GM19455 (cell line): ENCODE results near the gene FBXO41.

Experiments used
- ATAC-seq: cut with Tn5 transposase; IDR thresholded peaks from one replicate; pipeline ENCODE4 v1.9.1; 2021; ENCODE audit not compliant: unreplicated experiment

Gene FBXO41

GRCh38 chr2:73284296-73285158 is at the start of gene FBXO41:
TSS of gene FBXO41 (minus strand) at chr2:73284478. CDS start at chr2:73269630, 14,848 bp downstream.
- peak; percentile 81 for ATAC-seq

- ATAC-seq: no peak
Measured at GRCh38 chr2:73334045-73334444, 49.8 kb upstream of the FBXO41 start.

GRCh38 chr2:73333564-73333963 is 49.3 kb upstream of the FBXO41 start:
- ATAC-seq: no peak

GRCh38 chr2:73324126-73324725 is 39.9 kb upstream of the FBXO41 start:
- no peak for ATAC-seq

GRCh38 chr2:73323551-73323950 is 39.3 kb upstream of the FBXO41 start:
- no peak for ATAC-seq

- ATAC-seq: no peak
Measured at GRCh38 chr2:73314441-73314840, 30.2 kb upstream of the FBXO41 start.

GRCh38 chr2:73307720-73308119 is 23.4 kb upstream of the FBXO41 start:
- ATAC-seq: no peak

GRCh38 chr2:73301636-73302035 is 17.4 kb upstream of the FBXO41 start:
- no peak for ATAC-seq

GRCh38 chr2:73300926-73301325 is 16.6 kb upstream of the FBXO41 start:
- no peak for ATAC-seq

GRCh38 chr2:73297586-73297985 is 13.3 kb upstream of the FBXO41 start:
- no peak for ATAC-seq

GRCh38 chr2:73297151-73297559 is 12.9 kb upstream of the FBXO41 start:
- ATAC-seq: no peak

- ATAC-seq: no peak
Measured at GRCh38 chr2:73295751-73296400, 11.6 kb upstream of the FBXO41 start.

- ATAC-seq: no peak
Measured at GRCh38 chr2:73294239-73294638, 10.0 kb upstream of the FBXO41 start.

- ATAC-seq: peak; percentile 89
Measured at GRCh38 chr2:73293534-73294171, 9.4 kb upstream of the FBXO41 start, which contains the start of gene EGR4. TSS of gene EGR4 (minus strand) at chr2:73293548. CDS start at chr2:73293317, 231 bp downstream.

- peak; percentile 13 for ATAC-seq
Measured at GRCh38 chr2:73292906-73293533, 8.7 kb upstream of the FBXO41 start.

- ATAC-seq: no peak
Measured at GRCh38 chr2:73292316-73292905, 8.1 kb upstream of the FBXO41 start.

- ATAC-seq: no peak
Measured at GRCh38 chr2:73291461-73292315, 7.4 kb upstream of the FBXO41 start.

- no peak for ATAC-seq
Measured at GRCh38 chr2:73291093-73291460, 6.8 kb upstream of the FBXO41 start.

GRCh38 chr2:73290049-73290839 is 6.0 kb upstream of the FBXO41 start:
- ATAC-seq: no peak
